Liver (tissue), 9 donors: ENCODE measurements around the gene MAN2A2. TPM values are rescaled to one million over a fixed set of nuclear protein-coding genes. Genes with fewer than 3 reads are reported as not detected.

Experiments
- DNase-seq: peaks from one replicate; pipeline ENCODE4 v3.0.0-alpha.2; 2017; ENCODE audit warnings: low spot score
- H3K27ac ChIP-seq, 2 donors: one replicate each; pipeline ENCODE4 v1.7.0; 2013; ENCODE audit warnings: inconsistent platforms in 2 of 2, low read length in 2 of 2, control low read depth in 1 of 2, low read depth in 1 of 2, mild to moderate bottlenecking in 1 of 2
- H3K27me3 ChIP-seq, 4 donors: one replicate each; pipeline versions ENCODE4 v1.6.1 to v1.7.0; 2013; ENCODE audit warnings: low read length in 3 of 4, inconsistent platforms in 1 of 4, mild to moderate bottlenecking in 1 of 4, moderate library complexity in 1 of 4; ENCODE audit not compliant: control insufficient read depth in 4 of 4, insufficient read depth in 4 of 4
- H3K36me3 ChIP-seq, 4 donors: one replicate each; pipeline versions ENCODE4 v1.6.1 to v1.7.0; 2013; ENCODE audit warnings: low read length in 3 of 4, mild to moderate bottlenecking in 3 of 4, low read depth in 1 of 4, moderate library complexity in 1 of 4; ENCODE audit not compliant: control insufficient read depth in 4 of 4, insufficient read depth in 3 of 4
- H3K4me1 ChIP-seq, 4 donors: one replicate each; pipeline versions ENCODE4 v1.6.1 to v1.7.0; 2013; ENCODE audit warnings: low read length in 3 of 4, mild to moderate bottlenecking in 3 of 4, moderate library complexity in 1 of 4; ENCODE audit not compliant: control insufficient read depth in 4 of 4, insufficient read depth in 4 of 4
- H3K4me3 ChIP-seq, 3 donors: one replicate each; pipeline versions ENCODE4 v1.6.1 to v1.7.0; 2013; ENCODE audit warnings: low read length in 3 of 3, control low read depth in 1 of 3, low read depth in 1 of 3, mild to moderate bottlenecking in 1 of 3
- H3K9ac ChIP-seq, 2 donors: one replicate each; pipeline ENCODE4 v1.7.0; 2013; ENCODE audit warnings: low read length in 2 of 2, mild to moderate bottlenecking in 2 of 2, moderate library complexity in 2 of 2, control low read depth in 1 of 2, low read depth in 1 of 2
- H3K9me3 ChIP-seq, 4 donors: one replicate each; pipeline versions ENCODE4 v1.6.1 to v1.7.0; 2013; ENCODE audit warnings: low read length in 3 of 4; ENCODE audit not compliant: control insufficient read depth in 4 of 4
- CTCF ChIP-seq: fragments of 150-350 bp; IDR thresholded peaks from 2 replicates; pipeline ENCODE4 v1.5.1; 2017; ENCODE audit warnings: improper control_type of control experiment, low read depth, low read length; ENCODE audit not compliant: missing input control
- EGR1 ChIP-seq, 2 donors: IDR thresholded peaks; 2 replicates each; pipeline ENCODE4 v1.6.1; 2016 to 2018; ENCODE audit warnings: antibody characterized with exemption in 2 of 2, low read depth in 2 of 2
- GABPA ChIP-seq, 2 donors: IDR thresholded peaks in 1 of 2; conservative IDR thresholded peaks in 1 of 2; 2 replicates each; pipeline ENCODE4 v1.6.1; 2016; ENCODE audit warnings: antibody characterized with exemption in 2 of 2, mild to moderate bottlenecking in 1 of 2, moderate library complexity in 1 of 2
- HNF4A ChIP-seq, 2 donors: conservative IDR thresholded peaks; 2 replicates each; pipeline ENCODE4 v1.6.1; 2016; ENCODE audit warnings: antibody characterized with exemption in 2 of 2, mild to moderate bottlenecking in 2 of 2
- HNF4G ChIP-seq: IDR thresholded peaks from 2 replicates; pipeline ENCODE4 v1.6.1; 2016; ENCODE audit warnings: antibody characterized with exemption
- JUND ChIP-seq, 2 donors: IDR thresholded peaks; 2 replicates each; pipeline ENCODE4 v1.6.1; 2016; ENCODE audit warnings: antibody characterized with exemption in 2 of 2
- RAD21 ChIP-seq, 2 donors: IDR thresholded peaks; 2 replicates each; pipeline ENCODE4 v1.6.1; 2016; ENCODE audit warnings: antibody characterized with exemption in 2 of 2, mild to moderate bottlenecking in 2 of 2
- RXRA ChIP-seq, 2 donors: IDR thresholded peaks; 2 replicates each; pipeline ENCODE4 v1.6.1; 2017 to 2018; ENCODE audit warnings: antibody characterized with exemption in 2 of 2, mild to moderate bottlenecking in 1 of 2
- SP1 ChIP-seq: IDR thresholded peaks from 2 replicates; pipeline ENCODE4 v1.6.1; 2018; ENCODE audit warnings: antibody characterized with exemption, mild to moderate bottlenecking
- TAF1 ChIP-seq: conservative IDR thresholded peaks from 2 replicates; pipeline ENCODE4 v1.6.1; 2016; ENCODE audit warnings: antibody characterized with exemption, mild to moderate bottlenecking
- YY1 ChIP-seq: IDR thresholded peaks from 2 replicates; pipeline ENCODE4 v1.6.1; 2016; ENCODE audit warnings: antibody characterized with exemption, mild to moderate bottlenecking
- WGBS: extraction: QIAGEN DNeasy Blood & Tissue Kit; methylation state at CpG from one replicate; pipeline ENCODE4 v1.1.7; 2013; 5-methylcytosine and 5-hydroxymethylcytosine counted together
- polyA plus RNA-seq, 2 donors: library from polyadenylated mRNA; stranded (reverse) in 1 of 2; unstranded in 1 of 2; fragments of 200-250 nt in 1 of 2; fragments of >200 nt in 1 of 2; fragmentation: Nextera tagmentation in 1 of 2; extraction: Ambion mirVana in 1 of 2; gene quantifications; one replicate each; pipeline versions ENCODE4 v1.2.1 to v1.2.3, GENCODE V29; 2013 to 2015
- total RNA-seq, 2 donors: library from RNA; depleted of rRNA; stranded (reverse); fragments of >200 nt; gene quantifications; one replicate each; pipeline ENCODE4 v1.2.3, GENCODE V29; 2014
- TF ChIP-seq, protein P1 (sequence below): IDR thresholded peaks from 2 replicates; pipeline ENCODE4 v1.6.1; 2016; ENCODE audit warnings: antibody characterized with exemption
- TF ChIP-seq, protein P2 (sequence below): IDR thresholded peaks from 2 replicates; pipeline ENCODE4 v1.6.1; 2016; ENCODE audit warnings: antibody characterized with exemption
- TF ChIP-seq, protein P3 (sequence below): IDR thresholded peaks from 2 replicates; pipeline ENCODE4 v1.6.1; 2016; ENCODE audit warnings: antibody characterized with exemption
- TF ChIP-seq, protein P4 (sequence below): IDR thresholded peaks from 2 replicates; pipeline ENCODE4 v1.6.1; 2016; ENCODE audit warnings: antibody characterized with exemption, mild to moderate bottlenecking
- donor health status: healthy.
- donor health status: healthy.
- donor health status: healthy.
- donor health status: healthy.
- donor health status: healthy.

MAN2A2 gene
- total and polyA plus RNA-seq, 4 donors = 17.3 to 111 (median 50.9) TPM

DNA sequence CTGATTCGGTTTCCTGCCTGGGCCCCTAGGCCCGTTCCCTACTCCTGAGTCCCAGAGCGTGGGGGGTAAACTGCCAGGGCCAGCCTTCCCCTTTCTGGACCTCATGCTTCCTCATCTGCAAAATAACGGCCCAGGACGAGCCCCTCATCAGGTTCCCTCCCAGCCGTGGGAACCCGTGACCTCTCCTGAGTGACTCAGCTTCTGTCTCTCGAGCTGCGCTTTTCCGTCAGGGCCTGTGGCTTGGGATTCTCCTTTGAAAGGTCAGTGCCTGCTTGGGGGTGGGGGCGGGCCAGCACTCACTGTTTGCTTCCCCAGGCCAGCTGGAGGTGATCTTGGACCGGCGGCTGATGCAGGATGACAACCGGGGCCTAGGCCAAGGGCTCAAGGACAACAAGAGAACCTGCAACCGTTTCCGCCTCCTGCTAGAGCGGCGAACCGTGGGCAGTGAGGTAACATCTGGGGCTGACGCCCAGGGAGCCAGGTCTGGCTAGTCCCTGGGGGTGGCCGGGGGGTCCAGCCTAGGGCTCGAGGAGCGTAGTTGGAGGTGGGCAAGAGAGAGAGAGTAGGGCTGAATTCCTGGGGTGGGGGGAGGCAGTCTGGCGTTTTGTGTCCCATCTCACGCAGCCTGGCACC is 12.8 kb downstream of the MAN2A2 start (continued):
- TF ChIP-seq, protein P1, sequence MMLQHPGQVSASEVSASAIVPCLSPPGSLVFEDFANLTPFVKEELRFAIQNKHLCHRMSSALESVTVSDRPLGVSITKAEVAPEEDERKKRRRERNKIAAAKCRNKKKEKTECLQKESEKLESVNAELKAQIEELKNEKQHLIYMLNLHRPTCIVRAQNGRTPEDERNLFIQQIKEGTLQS = no peak
- TF ChIP-seq YY1 (no peak), GABPA (IDR thresholded peaks at IDR 0.05 in 1 of 2, conservative IDR thresholded peaks at IDR 0.05 in 1 of 2) (peak in 1 of 2 donors; percentile 67), JUND (IDR thresholded peaks at IDR 0.05) (no peak), HNF4G (no peak), EGR1 (IDR thresholded peaks at IDR 0.05; ENCODE audit: low read depth in 2 of 2) (peak; percentile 52 to 53)
- TF ChIP-seq, protein P2, sequence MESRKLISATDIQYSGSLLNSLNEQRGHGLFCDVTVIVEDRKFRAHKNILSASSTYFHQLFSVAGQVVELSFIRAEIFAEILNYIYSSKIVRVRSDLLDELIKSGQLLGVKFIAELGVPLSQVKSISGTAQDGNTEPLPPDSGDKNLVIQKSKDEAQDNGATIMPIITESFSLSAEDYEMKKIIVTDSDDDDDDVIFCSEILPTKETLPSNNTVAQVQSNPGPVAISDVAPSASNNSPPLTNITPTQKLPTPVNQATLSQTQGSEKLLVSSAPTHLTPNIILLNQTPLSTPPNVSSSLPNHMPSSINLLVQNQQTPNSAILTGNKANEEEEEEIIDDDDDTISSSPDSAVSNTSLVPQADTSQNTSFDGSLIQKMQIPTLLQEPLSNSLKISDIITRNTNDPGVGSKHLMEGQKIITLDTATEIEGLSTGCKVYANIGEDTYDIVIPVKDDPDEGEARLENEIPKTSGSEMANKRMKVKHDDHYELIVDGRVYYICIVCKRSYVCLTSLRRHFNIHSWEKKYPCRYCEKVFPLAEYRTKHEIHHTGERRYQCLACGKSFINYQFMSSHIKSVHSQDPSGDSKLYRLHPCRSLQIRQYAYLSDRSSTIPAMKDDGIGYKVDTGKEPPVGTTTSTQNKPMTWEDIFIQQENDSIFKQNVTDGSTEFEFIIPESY = no peak

GRCh38 chr15:90916461-90916860 is 13.4 kb downstream of the MAN2A2 start:
- DNase-seq = no peak
- H3K9me3 ChIP-seq = no peaks in the 10 kb centered on the region

More at GRCh38 chr15:90916461-90916860, 13.4 kb downstream of the MAN2A2 start:
- 91% methylated on average over 11 of the region's 11 CpGs for WGBS
- Histone ChIP-seq H3K9ac (no peak overlapping the region), H3K27me3 (no peaks in the 10 kb centered on the region), H3K4me3 (no peak overlapping the region), H3K4me1 (no peaks in the 10 kb centered on the region), H3K27ac (peak overlapping the region; percentile 15 to 40), H3K36me3 (peaks cover 19 to 93% (median 70%) of the 10 kb centered on the region in 4 donors)
- TF ChIP-seq SP1 (no peak), CTCF (no peak), HNF4A (conservative IDR thresholded peaks at IDR 0.05) (no peak), JUND (IDR thresholded peaks at IDR 0.05) (no peak), EGR1 (IDR thresholded peaks at IDR 0.05; ENCODE audit: low read depth in 2 of 2) (no peak), TAF1 (no peak), RXRA (IDR thresholded peaks at IDR 0.05) (no peak), RAD21 (IDR thresholded peaks at IDR 0.05) (no peak), HNF4G (no peak)
- TF ChIP-seq, protein P3, sequence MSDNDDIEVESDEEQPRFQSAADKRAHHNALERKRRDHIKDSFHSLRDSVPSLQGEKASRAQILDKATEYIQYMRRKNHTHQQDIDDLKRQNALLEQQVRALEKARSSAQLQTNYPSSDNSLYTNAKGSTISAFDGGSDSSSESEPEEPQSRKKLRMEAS = no peak
- TF ChIP-seq, protein P4, sequence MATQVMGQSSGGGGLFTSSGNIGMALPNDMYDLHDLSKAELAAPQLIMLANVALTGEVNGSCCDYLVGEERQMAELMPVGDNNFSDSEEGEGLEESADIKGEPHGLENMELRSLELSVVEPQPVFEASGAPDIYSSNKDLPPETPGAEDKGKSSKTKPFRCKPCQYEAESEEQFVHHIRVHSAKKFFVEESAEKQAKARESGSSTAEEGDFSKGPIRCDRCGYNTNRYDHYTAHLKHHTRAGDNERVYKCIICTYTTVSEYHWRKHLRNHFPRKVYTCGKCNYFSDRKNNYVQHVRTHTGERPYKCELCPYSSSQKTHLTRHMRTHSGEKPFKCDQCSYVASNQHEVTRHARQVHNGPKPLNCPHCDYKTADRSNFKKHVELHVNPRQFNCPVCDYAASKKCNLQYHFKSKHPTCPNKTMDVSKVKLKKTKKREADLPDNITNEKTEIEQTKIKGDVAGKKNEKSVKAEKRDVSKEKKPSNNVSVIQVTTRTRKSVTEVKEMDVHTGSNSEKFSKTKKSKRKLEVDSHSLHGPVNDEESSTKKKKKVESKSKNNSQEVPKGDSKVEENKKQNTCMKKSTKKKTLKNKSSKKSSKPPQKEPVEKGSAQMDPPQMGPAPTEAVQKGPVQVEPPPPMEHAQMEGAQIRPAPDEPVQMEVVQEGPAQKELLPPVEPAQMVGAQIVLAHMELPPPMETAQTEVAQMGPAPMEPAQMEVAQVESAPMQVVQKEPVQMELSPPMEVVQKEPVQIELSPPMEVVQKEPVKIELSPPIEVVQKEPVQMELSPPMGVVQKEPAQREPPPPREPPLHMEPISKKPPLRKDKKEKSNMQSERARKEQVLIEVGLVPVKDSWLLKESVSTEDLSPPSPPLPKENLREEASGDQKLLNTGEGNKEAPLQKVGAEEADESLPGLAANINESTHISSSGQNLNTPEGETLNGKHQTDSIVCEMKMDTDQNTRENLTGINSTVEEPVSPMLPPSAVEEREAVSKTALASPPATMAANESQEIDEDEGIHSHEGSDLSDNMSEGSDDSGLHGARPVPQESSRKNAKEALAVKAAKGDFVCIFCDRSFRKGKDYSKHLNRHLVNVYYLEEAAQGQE = no peak
- TF ChIP-seq, protein P2 = no peak
